ENCODE measurements around the gene MUC15.

DNA sequence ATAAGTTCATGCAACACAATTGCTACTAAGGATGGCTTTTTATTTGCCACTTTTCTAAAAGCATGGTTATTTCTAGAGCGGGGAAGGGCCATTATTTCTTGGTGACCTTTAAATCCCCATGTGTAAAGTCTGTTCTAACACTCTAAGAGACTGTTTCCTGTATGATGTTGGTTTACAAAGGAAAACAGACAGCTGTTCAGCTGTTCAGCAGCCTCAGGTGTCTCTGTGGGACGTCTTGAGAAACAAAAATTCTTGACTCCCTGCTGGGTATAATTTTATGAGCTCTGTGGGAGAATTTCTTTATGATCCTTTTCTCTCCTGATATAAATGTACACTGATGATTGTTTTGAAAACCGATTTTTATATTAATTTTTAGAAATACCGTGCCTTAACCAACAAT is 13.9 kb downstream of the MUC15 start:
- TF ChIP-seq, protein P1, sequence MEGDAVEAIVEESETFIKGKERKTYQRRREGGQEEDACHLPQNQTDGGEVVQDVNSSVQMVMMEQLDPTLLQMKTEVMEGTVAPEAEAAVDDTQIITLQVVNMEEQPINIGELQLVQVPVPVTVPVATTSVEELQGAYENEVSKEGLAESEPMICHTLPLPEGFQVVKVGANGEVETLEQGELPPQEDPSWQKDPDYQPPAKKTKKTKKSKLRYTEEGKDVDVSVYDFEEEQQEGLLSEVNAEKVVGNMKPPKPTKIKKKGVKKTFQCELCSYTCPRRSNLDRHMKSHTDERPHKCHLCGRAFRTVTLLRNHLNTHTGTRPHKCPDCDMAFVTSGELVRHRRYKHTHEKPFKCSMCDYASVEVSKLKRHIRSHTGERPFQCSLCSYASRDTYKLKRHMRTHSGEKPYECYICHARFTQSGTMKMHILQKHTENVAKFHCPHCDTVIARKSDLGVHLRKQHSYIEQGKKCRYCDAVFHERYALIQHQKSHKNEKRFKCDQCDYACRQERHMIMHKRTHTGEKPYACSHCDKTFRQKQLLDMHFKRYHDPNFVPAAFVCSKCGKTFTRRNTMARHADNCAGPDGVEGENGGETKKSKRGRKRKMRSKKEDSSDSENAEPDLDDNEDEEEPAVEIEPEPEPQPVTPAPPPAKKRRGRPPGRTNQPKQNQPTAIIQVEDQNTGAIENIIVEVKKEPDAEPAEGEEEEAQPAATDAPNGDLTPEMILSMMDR (conservative IDR thresholded peaks at IDR 0.05): no peak
- no peak for TF ChIP-seq EZH2 (IDR thresholded peaks at IDR 0.05; ENCODE audit: low read depth)

Measured in PC-9 (cell line).